ENCODE measurements around the gene CREB5. TPM values are rescaled to one million over a fixed set of nuclear protein-coding genes. Genes with fewer than 3 reads are reported as not detected.
A peak's percentile ranks its signal among the peaks of the same experiment; 100 is the strongest.

CREB5 gene
- total and polyA plus RNA-seq, 10 donors = 0.88 to 56.8 (median 23.5) TPM

DNA sequence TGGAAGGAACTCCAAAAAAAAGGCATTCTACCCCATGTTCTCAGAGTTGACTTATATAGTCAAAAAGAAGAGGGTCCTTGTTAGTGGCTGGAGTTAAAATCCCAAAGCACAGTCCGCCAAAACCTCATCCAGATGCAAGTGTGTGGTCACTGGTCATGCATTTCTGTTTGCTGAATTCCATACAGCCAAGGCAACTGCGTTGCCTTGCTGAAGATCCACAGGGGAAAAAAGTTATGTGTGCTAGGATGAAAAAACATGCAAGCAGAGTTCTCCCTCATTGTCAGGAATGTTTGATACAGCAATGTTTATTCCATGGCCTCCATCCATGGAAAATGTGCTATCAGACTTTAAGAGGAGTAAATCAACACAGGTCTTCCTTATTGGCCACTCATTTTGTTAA, 213.1 kb downstream of the CREB5 start:
- Histone ChIP-seq H3K4me3 (no peak overlapping the region), H3K4me1 (peaks cover 0 to 5% (median 0%) of the 10 kb centered on the region in 6 donors), H3K27ac (no peak overlapping the region), H3K27me3 (replicated peaks in 1 of 7) (no peaks in the 10 kb centered on the region), H3K36me3 (no peaks in the 10 kb centered on the region), H3K9me3 (no peaks in the 10 kb centered on the region)
- intact Hi-C loops (cut with DNase I; ENCODE audit: low total_unique reads) = loop anchor here (10.0 kb wide), 2 partner anchors 241 to 331 kb away; no protein-coding TSS in a partner anchor
- no peak for DNase-seq
- TF ChIP-seq POLR2A (IDR thresholded peaks at IDR 0.05) (no peak), POLR2AphosphoS5 (IDR thresholded peaks at IDR 0.05) (no peak)
- TF ChIP-seq, protein P1, sequence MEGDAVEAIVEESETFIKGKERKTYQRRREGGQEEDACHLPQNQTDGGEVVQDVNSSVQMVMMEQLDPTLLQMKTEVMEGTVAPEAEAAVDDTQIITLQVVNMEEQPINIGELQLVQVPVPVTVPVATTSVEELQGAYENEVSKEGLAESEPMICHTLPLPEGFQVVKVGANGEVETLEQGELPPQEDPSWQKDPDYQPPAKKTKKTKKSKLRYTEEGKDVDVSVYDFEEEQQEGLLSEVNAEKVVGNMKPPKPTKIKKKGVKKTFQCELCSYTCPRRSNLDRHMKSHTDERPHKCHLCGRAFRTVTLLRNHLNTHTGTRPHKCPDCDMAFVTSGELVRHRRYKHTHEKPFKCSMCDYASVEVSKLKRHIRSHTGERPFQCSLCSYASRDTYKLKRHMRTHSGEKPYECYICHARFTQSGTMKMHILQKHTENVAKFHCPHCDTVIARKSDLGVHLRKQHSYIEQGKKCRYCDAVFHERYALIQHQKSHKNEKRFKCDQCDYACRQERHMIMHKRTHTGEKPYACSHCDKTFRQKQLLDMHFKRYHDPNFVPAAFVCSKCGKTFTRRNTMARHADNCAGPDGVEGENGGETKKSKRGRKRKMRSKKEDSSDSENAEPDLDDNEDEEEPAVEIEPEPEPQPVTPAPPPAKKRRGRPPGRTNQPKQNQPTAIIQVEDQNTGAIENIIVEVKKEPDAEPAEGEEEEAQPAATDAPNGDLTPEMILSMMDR (IDR thresholded peaks at IDR 0.05 in 8 of 11, conservative IDR thresholded peaks at IDR 0.05 in 3 of 11) = no peak
- 64 to 92% (median 89%) methylated on average over 2 of the region's 2 CpGs for WGBS, 5 donors

GRCh38 chr7:28626221-28626620, 213.9 kb downstream of the CREB5 start:
- no peaks in the 10 kb centered on the region for H3K36me3 ChIP-seq
- TF ChIP-seq POLR2AphosphoS5 (IDR thresholded peaks at IDR 0.05) (no peak), POLR2A (IDR thresholded peaks at IDR 0.05) (no peak)
- intact Hi-C loops (cut with DNase I; ENCODE audit: low total_unique reads) = loop anchor here (10.0 kb wide), 2 partner anchors 241 to 331 kb away; no protein-coding TSS in a partner anchor
- no peak for DNase-seq
- H3K27ac ChIP-seq = no peak overlapping the region
- no peak overlapping the region for H3K4me3 ChIP-seq
- H3K27me3 ChIP-seq (replicated peaks in 1 of 7) = peaks cover 0 to 1% (median 0%) of the 10 kb centered on the region in 7 donors
- peaks cover 0 to 5% (median 0%) of the 10 kb centered on the region in 6 donors for H3K4me1 ChIP-seq
- no peaks in the 10 kb centered on the region for H3K9me3 ChIP-seq
- 48 to 81% (median 59%) methylated on average over 1 of the region's 1 CpG for WGBS, 5 donors

GRCh38 chr7:28626624-28627262, 214.4 kb downstream of the CREB5 start:
- DNase-seq = no peak
- Histone ChIP-seq H3K36me3 (no peaks in the 10 kb centered on the region), H3K4me1 (peaks cover 0 to 5% (median 0%) of the 10 kb centered on the region in 6 donors), H3K27ac (no peak overlapping the region), H3K9me3 (no peaks in the 10 kb centered on the region), H3K27me3 (replicated peaks in 1 of 7) (peaks cover 0 to 6% (median 0%) of the 10 kb centered on the region in 7 donors), H3K4me3 (no peak overlapping the region)
- WGBS, 5 donors = 34 to 41% (median 39%) methylated on average over 8 of the region's 8 CpGs
- no peak for TF ChIP-seq POLR2AphosphoS5 (IDR thresholded peaks at IDR 0.05)
- TF ChIP-seq, protein P1 (IDR thresholded peaks at IDR 0.05 in 8 of 11, conservative IDR thresholded peaks at IDR 0.05 in 3 of 11) = peak in 10 of 11 experiments; percentile 15 to 79 (median 64)
- intact Hi-C loops (cut with DNase I; ENCODE audit: low total_unique reads) = loop anchor here (10.0 kb wide), 2 partner anchors 242 to 332 kb away; no protein-coding TSS in a partner anchor

- peaks cover 0 to 5% (median 0%) of the 10 kb centered on the region in 6 donors for H3K4me1 ChIP-seq
- peaks cover 0 to 11% (median 0%) of the 10 kb centered on the region in 7 donors for H3K27me3 ChIP-seq (replicated peaks in 1 of 7)
- no peaks in the 10 kb centered on the region for H3K36me3 ChIP-seq
- intact Hi-C loops (cut with DNase I; ENCODE audit: low total_unique reads) = loop anchor here (10.0 kb wide), 2 partner anchors 242 to 332 kb away; no protein-coding TSS in a partner anchor
- H3K9me3 ChIP-seq = no peaks in the 10 kb centered on the region
- TF ChIP-seq, protein P1 (IDR thresholded peaks at IDR 0.05 in 8 of 11, conservative IDR thresholded peaks at IDR 0.05 in 3 of 11) = no peak
- no peak for TF ChIP-seq POLR2A (IDR thresholded peaks at IDR 0.05)
- TF ChIP-seq POLR2AphosphoS5 (IDR thresholded peaks at IDR 0.05) = no peak
- no peak overlapping the region for H3K4me3 ChIP-seq
- DNase-seq = no peak
- H3K27ac ChIP-seq = no peak overlapping the region
- 75 to 91% (median 80%) methylated on average over 5 of the region's 5 CpGs for whole genome bisulfite sequencing, 5 donors
These were observed 214.9 kb downstream of the CREB5 start for GRCh38 chr7:28627263-28627653.

All from spleen (tissue), 11 donors.